Progenitor cell of endocrine pancreas (in vitro differentiated cells): ENCODE data around the gene SPECC1L. TPM values are rescaled to one million over a fixed set of nuclear protein-coding genes. Genes with fewer than 3 reads are reported as not detected.
A peak's percentile ranks its signal among the peaks of the same experiment; 100 is the strongest.
"Not testable (repeated sequence)": the region's sequence is repeated elsewhere in the genome, so short reads cannot be mapped to it uniquely, and the experiment has no call there.

Source experiments
- DNase-seq: peaks from one replicate; pipeline ENCODE4 v3.0.0; 2021; ENCODE audit warnings: low spot score; ENCODE audit not compliant: unreplicated experiment
- H3K27ac Mint-ChIP-seq: 2 replicates; pipeline ENCODE4 v1.8.0; 2021; ENCODE audit warnings: mild to moderate bottlenecking, moderate library complexity, mixed read lengths
- H3K27me3 Mint-ChIP-seq: 2 replicates; pipeline ENCODE4 v1.8.0; 2021; ENCODE audit warnings: mixed read lengths
- H3K36me3 Mint-ChIP-seq: 2 replicates; pipeline ENCODE4 v1.8.0; 2022; ENCODE audit warnings: mixed read lengths; ENCODE audit not compliant: insufficient read depth
- H3K4me1 Mint-ChIP-seq: 2 replicates; pipeline ENCODE4 v1.8.0; 2021; ENCODE audit warnings: low read depth, mixed read lengths
- H3K4me3 Mint-ChIP-seq: 2 replicates; pipeline ENCODE4 v1.8.0; 2021; ENCODE audit warnings: low read depth, mild to moderate bottlenecking, moderate library complexity, mixed read lengths
- H3K9me3 Mint-ChIP-seq: 2 replicates; pipeline ENCODE4 v1.8.0; 2021; ENCODE audit warnings: low read depth, mixed read lengths
- total RNA-seq: library from RNA; stranded (reverse); gene quantifications from 2 replicates; pipeline ENCODE4 v1.2.1, GENCODE V29; 2021
- TF ChIP-seq, protein P1 (sequence below): fragments of 200-600 bp; sonication (generic); IDR thresholded peaks from one replicate; pipeline ENCODE4 v1.5.0; 2021; ENCODE audit warnings: antibody characterized with exemption, mild to moderate bottlenecking; ENCODE audit not compliant: unreplicated experiment

The SPECC1L gene
- total RNA-seq, 1 donor from 2014 or later = 96.9 TPM

DNA sequence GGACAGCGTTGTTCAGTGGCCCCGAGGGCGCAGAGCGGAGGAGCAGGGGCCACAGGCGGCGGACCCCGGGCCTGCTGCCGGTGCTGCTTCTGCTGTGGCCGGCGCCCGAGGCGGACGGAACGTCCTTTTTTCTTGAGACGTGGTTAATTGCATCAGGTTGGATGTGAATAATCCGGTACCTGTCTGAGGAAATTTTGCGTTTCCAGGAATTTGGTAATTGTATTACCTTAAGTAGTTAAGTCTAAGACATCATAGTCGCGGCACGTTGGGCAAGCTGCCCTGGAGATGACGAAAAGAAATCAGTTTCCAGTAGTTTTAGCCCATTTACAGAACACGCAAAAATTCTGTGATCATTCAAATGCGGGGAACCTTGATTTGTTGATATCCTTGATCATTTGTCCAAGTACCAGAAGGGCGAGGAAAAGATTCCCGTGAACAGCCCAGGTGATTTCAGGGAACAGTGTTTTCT lies 789 bp downstream of the SPECC1L start:
- H3K4me1 Mint-ChIP-seq = peaks cover 23% of the 10 kb centered on the region
- H3K36me3 Mint-ChIP-seq = no peaks in the 10 kb centered on the region
- TF ChIP-seq, protein P1, sequence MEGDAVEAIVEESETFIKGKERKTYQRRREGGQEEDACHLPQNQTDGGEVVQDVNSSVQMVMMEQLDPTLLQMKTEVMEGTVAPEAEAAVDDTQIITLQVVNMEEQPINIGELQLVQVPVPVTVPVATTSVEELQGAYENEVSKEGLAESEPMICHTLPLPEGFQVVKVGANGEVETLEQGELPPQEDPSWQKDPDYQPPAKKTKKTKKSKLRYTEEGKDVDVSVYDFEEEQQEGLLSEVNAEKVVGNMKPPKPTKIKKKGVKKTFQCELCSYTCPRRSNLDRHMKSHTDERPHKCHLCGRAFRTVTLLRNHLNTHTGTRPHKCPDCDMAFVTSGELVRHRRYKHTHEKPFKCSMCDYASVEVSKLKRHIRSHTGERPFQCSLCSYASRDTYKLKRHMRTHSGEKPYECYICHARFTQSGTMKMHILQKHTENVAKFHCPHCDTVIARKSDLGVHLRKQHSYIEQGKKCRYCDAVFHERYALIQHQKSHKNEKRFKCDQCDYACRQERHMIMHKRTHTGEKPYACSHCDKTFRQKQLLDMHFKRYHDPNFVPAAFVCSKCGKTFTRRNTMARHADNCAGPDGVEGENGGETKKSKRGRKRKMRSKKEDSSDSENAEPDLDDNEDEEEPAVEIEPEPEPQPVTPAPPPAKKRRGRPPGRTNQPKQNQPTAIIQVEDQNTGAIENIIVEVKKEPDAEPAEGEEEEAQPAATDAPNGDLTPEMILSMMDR = no peak
- no peaks in the 10 kb centered on the region for H3K9me3 Mint-ChIP-seq
- peak overlapping the region; percentile 85 for H3K4me3 Mint-ChIP-seq
- no peak for DNase-seq
- H3K27me3 Mint-ChIP-seq = no peaks in the 10 kb centered on the region
- H3K27ac Mint-ChIP-seq = peak overlapping the region; percentile 89

DNA sequence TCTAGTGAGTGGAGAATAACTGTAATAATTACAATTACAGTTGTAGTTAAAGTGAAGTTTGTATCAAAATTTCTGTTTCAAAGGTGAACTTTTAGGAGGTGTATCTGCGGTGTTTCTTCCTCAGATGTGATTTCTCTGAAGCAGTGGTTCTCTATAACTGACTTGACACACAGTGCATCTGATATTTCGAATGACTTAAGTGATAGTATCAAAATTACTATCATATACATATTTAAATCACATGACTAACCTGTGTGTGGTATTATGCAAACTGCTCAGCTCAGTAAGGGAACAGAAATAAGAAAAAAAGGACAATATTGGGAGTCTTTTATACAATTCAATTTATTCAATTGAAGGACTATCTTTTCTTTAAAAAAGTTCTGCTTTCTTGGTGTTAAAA lies 2.4 kb downstream of the SPECC1L start:
- not testable (repeated sequence) for H3K9me3 Mint-ChIP-seq, H3K27me3 Mint-ChIP-seq, H3K4me3 Mint-ChIP-seq, H3K27ac Mint-ChIP-seq, H3K36me3 Mint-ChIP-seq, DNase-seq
- peaks cover 23% of the 10 kb centered on the region for H3K4me1 Mint-ChIP-seq

DNA sequence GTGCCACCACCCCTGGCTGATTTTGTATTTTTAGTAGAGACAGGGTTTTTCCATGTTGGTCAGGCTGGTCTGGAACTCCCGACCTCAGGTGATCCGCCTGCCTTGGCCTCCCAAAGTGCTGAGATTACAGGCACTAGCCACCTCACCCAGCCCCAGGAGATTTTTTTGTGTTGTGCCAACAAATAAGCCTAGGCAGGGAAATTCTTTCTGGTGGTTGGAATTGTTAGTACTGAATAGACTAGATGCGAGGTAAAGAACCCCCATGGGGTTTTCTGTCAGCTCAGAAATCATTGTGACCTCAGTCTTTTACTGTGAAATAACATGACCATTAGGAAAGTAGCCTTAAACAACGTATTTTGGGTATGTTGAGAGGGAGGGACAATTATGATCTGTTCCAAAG lies 3.3 kb downstream of the SPECC1L start:
- not testable (repeated sequence) for H3K27me3 Mint-ChIP-seq, DNase-seq, H3K9me3 Mint-ChIP-seq, H3K36me3 Mint-ChIP-seq
- Mint-ChIP-seq H3K4me3 (peak overlapping the region; percentile 21), H3K27ac (peak overlapping the region; percentile 13), H3K4me1 (peaks cover 23% of the 10 kb centered on the region)

DNA sequence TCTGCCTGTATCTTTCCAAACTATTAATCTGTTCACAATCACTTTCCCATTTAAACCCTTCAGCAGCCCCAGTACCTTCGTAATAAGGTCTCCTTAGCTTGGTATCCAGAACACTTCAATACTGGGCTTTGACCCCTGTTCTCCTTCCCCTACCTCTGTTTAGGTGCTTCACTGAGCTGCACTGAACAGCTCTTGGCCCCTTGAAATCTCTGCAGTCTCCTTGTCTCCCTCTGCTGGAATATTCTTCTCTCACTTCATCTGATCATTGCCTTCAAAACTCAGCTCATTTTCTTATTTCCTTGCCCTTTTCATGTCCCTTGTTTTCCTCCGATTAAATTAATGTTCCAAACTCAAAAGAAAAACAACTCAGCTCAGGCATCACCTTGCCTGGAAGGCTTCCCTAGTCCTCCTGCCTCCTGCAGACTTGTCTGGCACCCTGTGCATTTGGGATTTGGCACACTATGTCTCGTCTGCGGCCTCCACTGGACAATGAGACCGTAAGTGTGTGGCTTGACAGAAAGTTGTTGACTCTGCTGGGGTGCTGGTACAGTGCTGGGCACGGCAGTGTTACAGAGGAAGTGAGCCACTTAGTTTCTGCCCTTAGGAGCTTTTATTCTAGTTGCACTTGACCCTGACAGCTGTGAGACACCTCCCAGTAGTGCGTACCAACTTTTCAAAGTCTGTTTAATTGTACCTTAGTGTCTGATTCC lies 4.2 kb downstream of the SPECC1L start:
- H3K27me3 Mint-ChIP-seq, H3K36me3 Mint-ChIP-seq, H3K9me3 Mint-ChIP-seq, DNase-seq, H3K4me3 Mint-ChIP-seq: not testable (repeated sequence)
- Mint-ChIP-seq H3K4me1 (peaks cover 25% of the 10 kb centered on the region), H3K27ac (peak overlapping the region; percentile 73)

DNA sequence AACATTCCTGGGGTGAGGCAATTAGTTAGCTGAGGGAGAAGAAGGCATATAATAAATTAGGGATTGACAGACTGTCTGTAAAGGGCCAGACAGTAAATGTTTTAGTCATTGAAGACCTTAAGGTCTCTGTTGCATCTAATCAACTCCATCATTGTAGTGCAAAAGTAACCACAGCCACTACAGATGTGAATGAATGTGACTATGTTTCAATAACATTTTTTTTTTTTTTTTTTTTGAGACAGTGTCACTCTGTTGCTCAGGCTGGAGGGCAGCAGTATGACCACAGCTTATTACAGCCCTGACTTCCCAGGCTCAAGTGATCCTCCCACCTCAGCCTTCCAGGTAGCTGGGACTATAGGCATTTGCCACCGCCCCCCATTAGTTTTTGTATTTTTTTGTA lies 9.7 kb downstream of the SPECC1L start:
- not testable (repeated sequence) for H3K4me3 Mint-ChIP-seq, H3K36me3 Mint-ChIP-seq, DNase-seq, H3K9me3 Mint-ChIP-seq, H3K27me3 Mint-ChIP-seq, H3K27ac Mint-ChIP-seq
- peaks cover 18% of the 10 kb centered on the region for H3K4me1 Mint-ChIP-seq

DNA sequence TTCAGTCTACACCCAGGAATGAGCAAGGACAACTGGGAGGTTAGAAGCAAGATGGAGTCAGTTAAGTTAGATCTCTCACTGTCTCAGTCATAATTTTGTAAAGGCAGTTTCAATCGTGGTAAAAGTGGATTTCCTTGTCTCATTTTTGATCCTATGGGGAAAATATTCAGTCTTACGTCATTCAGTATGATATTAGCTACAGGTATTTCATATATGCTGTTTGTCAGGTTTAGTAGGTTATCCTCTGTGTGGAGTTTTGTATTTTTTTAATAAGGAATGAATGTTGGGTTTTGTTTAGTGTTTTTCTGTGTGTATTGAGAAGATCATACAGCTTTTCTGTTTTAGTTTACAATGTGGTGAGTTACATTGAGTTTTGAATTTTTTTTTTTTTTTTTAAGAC lies 11.8 kb downstream of the SPECC1L start:
- DNase-seq = no peak
- Mint-ChIP-seq H3K27ac (no peak overlapping the region), H3K4me1 (peaks cover 22% of the 10 kb centered on the region), H3K4me3 (no peak overlapping the region), H3K27me3 (no peaks in the 10 kb centered on the region), H3K36me3 (peaks cover 7% of the 10 kb centered on the region), H3K9me3 (no peaks in the 10 kb centered on the region)
- TF ChIP-seq, protein P1 = no peak

DNA sequence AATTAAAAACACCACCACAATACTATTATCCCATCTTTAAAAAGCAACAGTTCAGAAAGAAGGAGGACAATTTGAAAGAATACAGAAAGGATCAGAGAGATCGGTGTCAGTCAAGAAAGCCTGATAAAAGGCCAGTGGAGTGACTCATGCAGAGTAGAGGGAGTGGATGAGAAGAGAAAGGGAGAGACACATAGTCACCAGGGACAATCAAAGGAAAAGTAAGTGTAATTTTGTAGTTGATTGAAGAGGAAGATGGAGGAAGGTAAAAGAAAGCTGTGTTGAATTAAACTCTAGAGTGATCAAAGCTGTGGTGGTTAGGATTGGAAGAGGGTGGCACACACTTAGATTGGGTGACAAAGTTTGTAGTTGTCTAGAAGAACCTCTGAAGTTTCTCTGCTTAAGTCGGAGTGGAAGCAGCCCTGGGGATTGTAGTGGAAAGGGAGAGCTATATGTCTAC lies 14.1 kb downstream of the SPECC1L start:
- Mint-ChIP-seq H3K36me3 (peaks cover 7% of the 10 kb centered on the region), H3K4me3 (no peak overlapping the region), H3K9me3 (no peaks in the 10 kb centered on the region), H3K27me3 (no peaks in the 10 kb centered on the region), H3K4me1 (peaks cover 22% of the 10 kb centered on the region), H3K27ac (no peak overlapping the region)
- no peak for DNase-seq
- TF ChIP-seq, protein P1 = no peak
